H7 (cell line): Measurements from ENCODE around the gene TRPC4AP. TPM values are rescaled to one million over a fixed set of nuclear protein-coding genes. Genes with fewer than 3 reads are reported as not detected.

Experiments
- DNase-seq: peaks from one replicate; pipeline ENCODE4 v3.0.0; 2012
- H3K27me3 ChIP-seq: 2 replicates; pipeline ENCODE4 v1.6.0; 2011; ENCODE audit warnings: mild to moderate bottlenecking, low read length; ENCODE audit not compliant: control insufficient read depth, insufficient read depth
- H3K36me3 ChIP-seq: replicated peaks from 2 replicates; pipeline ENCODE4 v1.5.1; 2011; ENCODE audit warnings: low read length; ENCODE audit not compliant: control insufficient read depth, insufficient read depth
- H3K4me3 ChIP-seq: 2 replicates; pipeline ENCODE4 v1.5.1; 2011; ENCODE audit warnings: low read depth, mild to moderate bottlenecking, control low read depth, low read length, moderate library complexity; ENCODE audit not compliant: insufficient read depth
- total RNA-seq: library from RNA; depleted of rRNA; stranded (reverse); fragments of >200 nt; shearing (Covaris generic); gene quantifications from 2 replicates; pipeline ENCODE4 v1.2.3, GENCODE V29; 2014

Gene TRPC4AP
- total RNA-seq, 1 experiment from 2014 or later = 63.8 TPM

GRCh38 chr20:35008411-35009342, 83.9 kb downstream of the TRPC4AP start:
- no peaks in the 10 kb centered on the region for H3K27me3 ChIP-seq

DNA sequence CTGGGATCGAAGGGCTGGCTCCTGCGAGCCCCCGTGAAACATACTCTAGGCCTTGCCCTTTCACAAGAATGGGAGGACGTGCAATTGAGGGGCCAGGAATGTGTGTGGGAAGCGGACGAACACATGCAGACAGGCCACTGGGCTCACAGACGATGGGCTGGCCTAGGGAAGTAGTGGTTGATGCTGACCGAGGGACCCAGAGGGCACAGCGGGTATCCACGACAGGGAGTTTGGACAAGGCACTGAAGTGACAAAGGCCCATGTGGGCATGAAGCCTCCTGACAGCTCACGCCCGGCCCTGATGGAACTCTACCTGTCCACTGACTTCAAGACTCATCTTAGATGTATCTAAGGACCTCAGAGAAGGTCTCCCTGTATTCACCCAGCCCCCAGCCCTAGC, 84.7 kb downstream of the TRPC4AP start:
- H3K4me3 ChIP-seq = no peak overlapping the region
- H3K27me3 ChIP-seq = no peaks in the 10 kb centered on the region
- DNase-seq = peak; percentile 30
- peaks cover 87% of the 10 kb centered on the region for H3K36me3 ChIP-seq

More at GRCh38 chr20:35008411-35009342, 83.9 kb downstream of the TRPC4AP start:
- H3K36me3 ChIP-seq = peaks cover 85% of the 10 kb centered on the region
- DNase-seq = no peak
- no peak overlapping the region for H3K4me3 ChIP-seq

DNA sequence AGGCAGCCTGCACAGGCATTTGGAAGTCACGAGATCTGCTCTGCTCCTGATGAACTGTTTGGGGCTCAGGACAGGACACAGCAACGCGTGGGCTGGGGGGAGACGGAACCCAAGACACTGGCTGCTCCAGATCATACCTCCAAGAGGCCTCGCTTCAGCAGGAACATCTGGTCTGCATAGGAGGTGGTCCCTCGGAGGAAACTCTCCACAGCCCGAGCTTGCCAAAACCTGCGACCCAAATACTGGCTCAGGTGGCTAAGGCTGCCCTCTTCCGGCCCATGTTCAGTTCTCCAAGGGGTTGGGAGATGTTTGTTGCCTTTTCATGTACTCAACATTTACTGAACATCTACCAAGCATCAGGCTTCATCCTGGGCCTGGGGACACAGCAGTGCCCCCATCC, 85.2 kb downstream of the TRPC4AP start:
- Histone ChIP-seq H3K36me3 (peaks cover 87% of the 10 kb centered on the region), H3K4me3 (no peak overlapping the region), H3K27me3 (no peaks in the 10 kb centered on the region)
- DNase-seq = peak; percentile 42

DNA sequence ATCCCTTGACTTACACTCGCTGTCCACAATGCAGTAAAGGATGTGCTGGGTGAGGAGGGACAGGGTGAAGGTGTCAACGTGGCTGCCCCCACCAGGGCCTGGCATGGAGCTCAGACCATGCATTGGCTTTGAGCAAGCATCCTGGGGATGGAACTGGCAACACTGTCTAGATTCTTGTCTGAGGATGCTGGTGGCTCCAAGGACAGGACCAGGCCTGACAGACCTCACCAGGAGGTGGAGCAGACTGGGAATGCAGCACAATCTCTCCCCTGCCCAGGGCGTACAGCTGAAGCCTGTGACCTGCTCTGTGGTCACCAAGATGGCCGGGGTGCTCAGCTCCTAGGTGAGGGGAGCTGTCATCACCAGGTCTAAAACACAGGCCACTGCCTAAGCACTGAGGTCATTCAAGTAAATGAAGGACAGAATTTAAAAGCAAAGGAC, 86.1 kb downstream of the TRPC4AP start:
- no peak overlapping the region for H3K4me3 ChIP-seq
- peaks cover 85% of the 10 kb centered on the region for H3K36me3 ChIP-seq
- DNase-seq = peak; percentile 30
- H3K27me3 ChIP-seq = no peaks in the 10 kb centered on the region

DNA sequence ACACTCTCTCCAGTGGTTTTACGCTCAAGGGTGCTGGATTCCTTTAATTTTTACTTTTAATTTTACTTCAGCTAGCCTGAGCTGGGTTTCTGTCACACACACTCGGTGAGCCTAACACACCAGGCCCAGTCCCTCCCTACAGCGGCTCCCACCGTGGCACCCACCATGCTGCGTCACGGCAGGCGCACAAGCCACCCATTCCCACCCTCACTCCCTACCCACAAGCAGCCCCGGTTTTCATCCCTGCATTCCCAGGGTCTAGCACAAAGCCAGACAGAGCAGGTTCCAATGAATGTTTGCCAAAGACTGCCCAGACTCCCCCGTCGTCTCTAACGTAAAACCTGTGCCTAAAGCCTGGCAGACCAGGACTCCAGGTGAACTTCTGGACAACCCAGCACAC, 86.6 kb downstream of the TRPC4AP start:
- Histone ChIP-seq H3K36me3 (peaks cover 85% of the 10 kb centered on the region), H3K4me3 (no peak overlapping the region), H3K27me3 (no peaks in the 10 kb centered on the region)
- DNase-seq = peak; percentile 32

DNA sequence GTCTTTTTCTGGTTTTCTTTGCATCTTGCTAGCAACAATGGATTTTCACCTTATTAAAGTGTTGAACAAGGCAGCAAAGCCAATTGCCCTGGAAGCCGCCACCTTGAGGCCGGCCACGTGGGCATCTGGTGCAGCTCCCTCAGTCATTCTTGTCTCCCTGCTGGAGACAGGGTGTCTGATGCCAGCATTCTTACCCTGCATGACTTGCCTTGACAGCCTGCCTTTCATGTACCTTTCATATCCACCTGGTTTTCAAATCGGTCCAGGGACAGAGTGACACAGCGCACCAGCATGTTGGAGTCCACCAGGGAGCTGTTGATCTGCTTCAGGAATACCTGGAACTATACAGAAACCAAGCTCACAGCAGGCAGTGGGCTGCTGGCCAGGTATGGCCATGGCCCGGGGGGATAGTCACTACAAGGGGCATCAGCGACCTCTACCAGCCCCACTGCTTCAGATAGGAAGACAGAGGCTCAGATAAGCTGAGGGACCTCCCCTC, 87.1 kb downstream of the TRPC4AP start:
- Histone ChIP-seq H3K27me3 (no peaks in the 10 kb centered on the region), H3K4me3 (no peak overlapping the region), H3K36me3 (peaks cover 82% of the 10 kb centered on the region)
- DNase-seq = no peak

DNA sequence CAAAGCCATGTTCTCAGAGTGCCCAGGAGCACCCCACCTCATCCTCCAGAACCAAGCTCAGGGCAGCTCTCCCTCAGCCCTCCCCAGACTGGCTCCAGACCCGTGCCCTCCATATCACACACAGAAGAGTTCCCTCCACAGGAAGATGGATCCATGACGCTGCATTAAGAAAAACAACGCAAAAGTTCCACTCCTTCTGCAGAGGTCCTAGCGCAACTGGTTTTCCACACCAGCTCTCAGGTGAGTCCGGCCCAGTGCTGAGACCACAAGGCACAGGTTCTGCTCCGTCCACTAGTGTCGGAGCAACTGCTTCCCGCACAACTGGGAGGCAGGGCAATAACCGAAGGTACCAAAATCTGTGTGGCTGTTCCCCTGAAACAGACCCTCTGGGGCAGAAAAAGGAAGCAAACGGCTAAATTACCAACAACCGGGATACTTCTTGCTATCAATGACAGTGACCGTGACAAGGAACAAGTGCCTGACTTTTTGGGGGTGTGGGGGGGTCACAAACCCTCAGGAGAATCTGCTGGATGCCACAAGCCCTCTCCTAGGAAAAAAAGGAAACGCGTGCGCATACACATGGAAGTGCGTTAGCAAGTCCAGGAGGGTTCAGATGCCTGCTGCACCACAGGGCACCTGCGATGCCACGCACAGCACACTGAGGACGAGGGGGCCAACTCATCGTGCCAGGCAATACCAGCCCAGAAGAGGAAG, 87.7 kb downstream of the TRPC4AP start:
- Histone ChIP-seq H3K4me3 (no peak overlapping the region), H3K27me3 (no peaks in the 10 kb centered on the region), H3K36me3 (peaks cover 76% of the 10 kb centered on the region)
- DNase-seq = peak; percentile 32

- DNase-seq = peak; percentile 45
- Histone ChIP-seq H3K4me3 (no peak overlapping the region), H3K36me3 (peaks cover 72% of the 10 kb centered on the region), H3K27me3 (no peaks in the 10 kb centered on the region)
Measured at GRCh38 chr20:35004051-35004725, 88.4 kb downstream of the TRPC4AP start.

- DNase-seq = peak; percentile 45
- peaks cover 68% of the 10 kb centered on the region for H3K36me3 ChIP-seq
- no peaks in the 10 kb centered on the region for H3K27me3 ChIP-seq
- H3K4me3 ChIP-seq = no peak overlapping the region
Measured at GRCh38 chr20:35003211-35004031, 89.2 kb downstream of the TRPC4AP start.

DNA sequence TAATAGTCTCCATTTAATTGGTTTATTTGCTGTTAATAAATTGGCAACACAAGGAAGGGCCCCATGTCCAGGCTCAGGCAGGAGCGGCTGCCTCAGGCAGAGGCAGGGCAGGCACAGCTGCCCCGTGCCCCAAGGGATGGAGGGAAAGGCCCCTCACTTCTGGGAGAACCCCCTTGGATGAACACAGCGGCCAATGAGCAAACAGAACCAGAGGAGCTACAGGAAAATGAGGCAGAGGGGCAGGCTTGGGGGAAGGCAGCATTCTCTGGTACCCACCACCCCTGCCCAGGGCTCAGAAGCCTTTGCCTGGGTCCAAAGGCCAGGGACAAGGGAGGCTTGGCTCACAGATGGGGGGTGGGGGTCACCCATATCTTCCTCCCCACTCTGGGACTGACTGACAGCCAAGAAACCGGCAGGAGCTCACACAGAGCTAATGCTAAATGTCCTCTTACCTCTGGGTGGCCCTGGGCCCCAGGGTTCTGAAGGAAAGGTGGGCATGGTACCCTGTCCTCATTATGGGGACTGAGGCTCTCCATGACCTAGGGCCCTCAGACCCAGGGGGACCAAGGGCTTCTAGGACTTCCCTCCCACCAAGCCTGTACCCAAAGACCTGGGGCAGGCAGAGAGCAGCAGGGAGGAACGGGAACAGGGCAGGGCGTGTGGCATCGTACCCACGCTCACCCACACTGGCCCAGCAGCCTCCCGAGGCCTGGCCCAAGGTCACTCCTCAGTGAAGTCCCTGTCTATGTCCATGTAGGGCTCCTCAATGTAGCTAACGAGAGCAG, 90.0 kb downstream of the TRPC4AP start:
- H3K4me3 ChIP-seq = no peak overlapping the region
- DNase-seq = peak; percentile 51
- no peaks in the 10 kb centered on the region for H3K27me3 ChIP-seq
- H3K36me3 ChIP-seq = peaks cover 60% of the 10 kb centered on the region

DNA sequence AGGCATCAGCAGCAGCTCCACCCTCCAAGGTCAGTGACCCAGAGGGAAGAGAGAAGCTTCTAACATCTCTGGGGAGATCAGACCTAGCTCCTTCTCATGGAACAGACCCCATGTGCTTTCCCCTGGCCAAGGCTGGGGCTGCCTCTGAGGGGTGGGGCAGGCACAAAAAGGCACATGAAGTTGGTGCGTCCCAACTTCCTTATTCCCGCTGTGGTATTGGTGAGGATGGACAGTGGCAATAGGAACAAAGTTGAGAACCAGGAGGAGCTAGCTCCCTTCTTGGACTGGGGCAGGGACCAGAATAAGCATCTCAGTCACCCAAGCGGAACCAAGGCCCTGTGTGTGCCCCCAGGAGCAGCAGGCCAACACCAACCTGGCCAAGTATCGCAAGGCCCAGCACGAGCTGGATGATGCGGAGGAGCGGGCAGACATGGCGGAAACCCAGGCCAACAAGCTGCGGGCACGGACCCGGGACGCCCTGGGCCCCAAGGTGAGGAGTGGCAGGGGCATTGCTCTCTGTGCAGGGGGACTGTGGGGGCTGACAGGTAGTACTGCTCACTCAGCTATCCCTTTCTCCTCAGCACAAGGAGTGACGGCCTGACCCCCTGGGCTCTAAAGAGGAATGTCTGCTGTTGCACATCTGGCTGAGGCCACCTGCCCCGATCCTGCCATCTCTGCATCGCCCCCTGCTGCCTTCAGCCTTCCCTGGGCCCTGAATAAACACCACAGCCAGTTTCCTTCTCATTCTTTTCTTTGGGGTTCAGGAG, 90.8 kb downstream of the TRPC4AP start:
- Histone ChIP-seq H3K27me3 (no peaks in the 10 kb centered on the region), H3K36me3 (peaks cover 55% of the 10 kb centered on the region)
- peak; percentile 88 for DNase-seq

DNA sequence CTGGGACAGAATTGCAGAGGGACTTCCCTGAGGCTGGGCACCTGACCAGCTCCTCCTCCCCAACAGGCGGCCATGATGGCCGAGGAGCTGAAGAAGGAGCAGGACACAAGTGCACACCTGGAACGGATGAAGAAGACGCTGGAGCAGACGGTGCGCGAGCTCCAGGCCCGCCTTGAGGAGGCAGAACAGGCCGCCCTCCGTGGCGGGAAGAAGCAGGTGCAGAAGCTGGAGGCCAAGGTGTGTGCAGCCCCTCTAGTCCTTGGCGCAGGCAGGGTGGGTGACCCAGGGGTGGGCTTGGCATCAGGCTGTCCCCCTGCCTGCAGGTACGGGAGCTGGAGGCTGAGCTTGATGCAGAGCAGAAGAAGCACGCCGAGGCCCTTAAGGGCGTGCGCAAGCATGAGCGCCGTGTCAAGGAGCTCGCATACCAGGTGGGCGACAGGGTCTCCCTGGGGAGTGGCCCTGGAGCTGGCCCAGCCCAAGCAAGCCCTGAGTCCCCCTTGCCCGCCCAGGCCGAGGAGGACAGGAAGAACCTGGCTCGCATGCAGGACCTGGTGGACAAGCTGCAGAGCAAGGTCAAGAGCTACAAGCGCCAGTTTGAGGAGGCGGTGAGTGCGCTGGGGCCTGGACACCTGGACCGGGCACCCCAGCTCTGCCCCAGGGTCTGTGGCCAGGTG, 91.5 kb downstream of the TRPC4AP start:
- Histone ChIP-seq H3K27me3 (no peaks in the 10 kb centered on the region), H3K36me3 (peaks cover 48% of the 10 kb centered on the region), H3K4me3 (no peak overlapping the region)
- peak; percentile 45 for DNase-seq

More for the DNA sequence above, 90.8 kb downstream of the TRPC4AP start:
- no peak overlapping the region for H3K4me3 ChIP-seq
